GM23338 (cell line): ENCODE data around the gene RAB29.

Source experiments
- CREB1 ChIP-seq: fragments of 250-450 bp; sonication (Bioruptor Pico); IDR thresholded peaks from 2 replicates; pipeline ENCODE4 v1.5.0; 2020; ENCODE audit warnings: low read depth, mild to moderate bottlenecking, moderate library complexity
- EZH2 ChIP-seq: fragments of 200-600 bp; sonication (generic); IDR thresholded peaks from one replicate; pipeline ENCODE4 v1.8.0; 2017; ENCODE audit warnings: antibody characterized with exemption, mild to moderate bottlenecking, low read depth; ENCODE audit not compliant: unreplicated experiment
- EZH2phosphoT487 ChIP-seq: fragments of 200-600 bp; sonication (generic); IDR thresholded peaks from one replicate; pipeline ENCODE4 v1.8.1; 2018; ENCODE audit warnings: antibody characterized with exemption; ENCODE audit not compliant: unreplicated experiment
- NANOG ChIP-seq: IDR thresholded peaks from 2 replicates; pipeline ENCODE4 v1.6.1; 2016; ENCODE audit warnings: antibody characterized with exemption, borderline replicate concordance
- POLR2AphosphoS5 ChIP-seq: IDR thresholded peaks from 2 replicates; pipeline ENCODE4 v1.6.1; 2016; ENCODE audit warnings: antibody characterized with exemption, low read depth
- TF ChIP-seq, protein P1 (sequence below), 2 experiments: fragments of 200-600 bp in 1 of 2; sonication (generic) in 1 of 2; conservative IDR thresholded peaks; 2 replicates each; pipeline versions ENCODE4 v1.5.1 to v1.6.1; 2016 to 2017; ENCODE audit warnings: antibody characterized with exemption in 2 of 2, low read depth in 2 of 2, mild to moderate bottlenecking in 2 of 2, moderate library complexity in 1 of 2
- TF ChIP-seq, protein P2 (sequence below): IDR thresholded peaks from 2 replicates; pipeline ENCODE4 v1.6.1; 2016; ENCODE audit warnings: antibody characterized with exemption
- TF ChIP-seq, protein P3 (sequence below): IDR thresholded peaks from one replicate; pipeline ENCODE4 v1.6.1; 2018; ENCODE audit warnings: antibody characterized with exemption; ENCODE audit not compliant: unreplicated experiment
- TF ChIP-seq, protein P4 (sequence below): fragments of 250-450 bp; sonication (Bioruptor Pico); IDR thresholded peaks from 2 replicates; pipeline ENCODE4 v1.5.0; 2020; ENCODE audit warnings: mild to moderate bottlenecking, moderate library complexity

DNA sequence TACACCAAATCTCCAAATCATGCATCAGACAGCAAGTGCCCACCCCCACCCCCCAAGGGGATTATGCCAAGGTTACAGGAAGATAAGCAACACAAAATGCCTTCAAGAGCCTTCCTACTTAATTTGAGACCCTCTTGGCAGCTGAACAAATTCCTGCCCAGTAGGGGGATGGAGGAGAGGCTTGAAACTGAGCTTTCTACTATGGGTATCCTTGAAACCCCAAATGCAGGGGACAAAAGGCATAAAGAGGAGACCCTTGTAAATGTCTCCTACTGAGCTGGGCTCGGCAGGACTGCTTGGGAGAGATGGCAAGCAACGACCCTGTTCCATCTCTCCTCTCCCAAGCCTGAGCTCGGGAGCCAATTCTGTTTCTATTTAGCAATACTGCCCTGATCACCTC is 34.2 kb upstream of the RAB29 start:
- TF ChIP-seq, protein P1, sequence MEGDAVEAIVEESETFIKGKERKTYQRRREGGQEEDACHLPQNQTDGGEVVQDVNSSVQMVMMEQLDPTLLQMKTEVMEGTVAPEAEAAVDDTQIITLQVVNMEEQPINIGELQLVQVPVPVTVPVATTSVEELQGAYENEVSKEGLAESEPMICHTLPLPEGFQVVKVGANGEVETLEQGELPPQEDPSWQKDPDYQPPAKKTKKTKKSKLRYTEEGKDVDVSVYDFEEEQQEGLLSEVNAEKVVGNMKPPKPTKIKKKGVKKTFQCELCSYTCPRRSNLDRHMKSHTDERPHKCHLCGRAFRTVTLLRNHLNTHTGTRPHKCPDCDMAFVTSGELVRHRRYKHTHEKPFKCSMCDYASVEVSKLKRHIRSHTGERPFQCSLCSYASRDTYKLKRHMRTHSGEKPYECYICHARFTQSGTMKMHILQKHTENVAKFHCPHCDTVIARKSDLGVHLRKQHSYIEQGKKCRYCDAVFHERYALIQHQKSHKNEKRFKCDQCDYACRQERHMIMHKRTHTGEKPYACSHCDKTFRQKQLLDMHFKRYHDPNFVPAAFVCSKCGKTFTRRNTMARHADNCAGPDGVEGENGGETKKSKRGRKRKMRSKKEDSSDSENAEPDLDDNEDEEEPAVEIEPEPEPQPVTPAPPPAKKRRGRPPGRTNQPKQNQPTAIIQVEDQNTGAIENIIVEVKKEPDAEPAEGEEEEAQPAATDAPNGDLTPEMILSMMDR (conservative IDR thresholded peaks at IDR 0.05; ENCODE audit: low read depth in 2 of 2), result no peak
- TF ChIP-seq, protein P2, sequence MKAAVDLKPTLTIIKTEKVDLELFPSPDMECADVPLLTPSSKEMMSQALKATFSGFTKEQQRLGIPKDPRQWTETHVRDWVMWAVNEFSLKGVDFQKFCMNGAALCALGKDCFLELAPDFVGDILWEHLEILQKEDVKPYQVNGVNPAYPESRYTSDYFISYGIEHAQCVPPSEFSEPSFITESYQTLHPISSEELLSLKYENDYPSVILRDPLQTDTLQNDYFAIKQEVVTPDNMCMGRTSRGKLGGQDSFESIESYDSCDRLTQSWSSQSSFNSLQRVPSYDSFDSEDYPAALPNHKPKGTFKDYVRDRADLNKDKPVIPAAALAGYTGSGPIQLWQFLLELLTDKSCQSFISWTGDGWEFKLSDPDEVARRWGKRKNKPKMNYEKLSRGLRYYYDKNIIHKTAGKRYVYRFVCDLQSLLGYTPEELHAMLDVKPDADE, result no peak
- no peak for TF ChIP-seq EZH2
- TF ChIP-seq NANOG, result no peak
- TF ChIP-seq POLR2AphosphoS5, result no peak
- TF ChIP-seq EZH2phosphoT487, result no peak
- TF ChIP-seq, protein P3, sequence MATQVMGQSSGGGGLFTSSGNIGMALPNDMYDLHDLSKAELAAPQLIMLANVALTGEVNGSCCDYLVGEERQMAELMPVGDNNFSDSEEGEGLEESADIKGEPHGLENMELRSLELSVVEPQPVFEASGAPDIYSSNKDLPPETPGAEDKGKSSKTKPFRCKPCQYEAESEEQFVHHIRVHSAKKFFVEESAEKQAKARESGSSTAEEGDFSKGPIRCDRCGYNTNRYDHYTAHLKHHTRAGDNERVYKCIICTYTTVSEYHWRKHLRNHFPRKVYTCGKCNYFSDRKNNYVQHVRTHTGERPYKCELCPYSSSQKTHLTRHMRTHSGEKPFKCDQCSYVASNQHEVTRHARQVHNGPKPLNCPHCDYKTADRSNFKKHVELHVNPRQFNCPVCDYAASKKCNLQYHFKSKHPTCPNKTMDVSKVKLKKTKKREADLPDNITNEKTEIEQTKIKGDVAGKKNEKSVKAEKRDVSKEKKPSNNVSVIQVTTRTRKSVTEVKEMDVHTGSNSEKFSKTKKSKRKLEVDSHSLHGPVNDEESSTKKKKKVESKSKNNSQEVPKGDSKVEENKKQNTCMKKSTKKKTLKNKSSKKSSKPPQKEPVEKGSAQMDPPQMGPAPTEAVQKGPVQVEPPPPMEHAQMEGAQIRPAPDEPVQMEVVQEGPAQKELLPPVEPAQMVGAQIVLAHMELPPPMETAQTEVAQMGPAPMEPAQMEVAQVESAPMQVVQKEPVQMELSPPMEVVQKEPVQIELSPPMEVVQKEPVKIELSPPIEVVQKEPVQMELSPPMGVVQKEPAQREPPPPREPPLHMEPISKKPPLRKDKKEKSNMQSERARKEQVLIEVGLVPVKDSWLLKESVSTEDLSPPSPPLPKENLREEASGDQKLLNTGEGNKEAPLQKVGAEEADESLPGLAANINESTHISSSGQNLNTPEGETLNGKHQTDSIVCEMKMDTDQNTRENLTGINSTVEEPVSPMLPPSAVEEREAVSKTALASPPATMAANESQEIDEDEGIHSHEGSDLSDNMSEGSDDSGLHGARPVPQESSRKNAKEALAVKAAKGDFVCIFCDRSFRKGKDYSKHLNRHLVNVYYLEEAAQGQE, result no peak
- TF ChIP-seq, protein P4, sequence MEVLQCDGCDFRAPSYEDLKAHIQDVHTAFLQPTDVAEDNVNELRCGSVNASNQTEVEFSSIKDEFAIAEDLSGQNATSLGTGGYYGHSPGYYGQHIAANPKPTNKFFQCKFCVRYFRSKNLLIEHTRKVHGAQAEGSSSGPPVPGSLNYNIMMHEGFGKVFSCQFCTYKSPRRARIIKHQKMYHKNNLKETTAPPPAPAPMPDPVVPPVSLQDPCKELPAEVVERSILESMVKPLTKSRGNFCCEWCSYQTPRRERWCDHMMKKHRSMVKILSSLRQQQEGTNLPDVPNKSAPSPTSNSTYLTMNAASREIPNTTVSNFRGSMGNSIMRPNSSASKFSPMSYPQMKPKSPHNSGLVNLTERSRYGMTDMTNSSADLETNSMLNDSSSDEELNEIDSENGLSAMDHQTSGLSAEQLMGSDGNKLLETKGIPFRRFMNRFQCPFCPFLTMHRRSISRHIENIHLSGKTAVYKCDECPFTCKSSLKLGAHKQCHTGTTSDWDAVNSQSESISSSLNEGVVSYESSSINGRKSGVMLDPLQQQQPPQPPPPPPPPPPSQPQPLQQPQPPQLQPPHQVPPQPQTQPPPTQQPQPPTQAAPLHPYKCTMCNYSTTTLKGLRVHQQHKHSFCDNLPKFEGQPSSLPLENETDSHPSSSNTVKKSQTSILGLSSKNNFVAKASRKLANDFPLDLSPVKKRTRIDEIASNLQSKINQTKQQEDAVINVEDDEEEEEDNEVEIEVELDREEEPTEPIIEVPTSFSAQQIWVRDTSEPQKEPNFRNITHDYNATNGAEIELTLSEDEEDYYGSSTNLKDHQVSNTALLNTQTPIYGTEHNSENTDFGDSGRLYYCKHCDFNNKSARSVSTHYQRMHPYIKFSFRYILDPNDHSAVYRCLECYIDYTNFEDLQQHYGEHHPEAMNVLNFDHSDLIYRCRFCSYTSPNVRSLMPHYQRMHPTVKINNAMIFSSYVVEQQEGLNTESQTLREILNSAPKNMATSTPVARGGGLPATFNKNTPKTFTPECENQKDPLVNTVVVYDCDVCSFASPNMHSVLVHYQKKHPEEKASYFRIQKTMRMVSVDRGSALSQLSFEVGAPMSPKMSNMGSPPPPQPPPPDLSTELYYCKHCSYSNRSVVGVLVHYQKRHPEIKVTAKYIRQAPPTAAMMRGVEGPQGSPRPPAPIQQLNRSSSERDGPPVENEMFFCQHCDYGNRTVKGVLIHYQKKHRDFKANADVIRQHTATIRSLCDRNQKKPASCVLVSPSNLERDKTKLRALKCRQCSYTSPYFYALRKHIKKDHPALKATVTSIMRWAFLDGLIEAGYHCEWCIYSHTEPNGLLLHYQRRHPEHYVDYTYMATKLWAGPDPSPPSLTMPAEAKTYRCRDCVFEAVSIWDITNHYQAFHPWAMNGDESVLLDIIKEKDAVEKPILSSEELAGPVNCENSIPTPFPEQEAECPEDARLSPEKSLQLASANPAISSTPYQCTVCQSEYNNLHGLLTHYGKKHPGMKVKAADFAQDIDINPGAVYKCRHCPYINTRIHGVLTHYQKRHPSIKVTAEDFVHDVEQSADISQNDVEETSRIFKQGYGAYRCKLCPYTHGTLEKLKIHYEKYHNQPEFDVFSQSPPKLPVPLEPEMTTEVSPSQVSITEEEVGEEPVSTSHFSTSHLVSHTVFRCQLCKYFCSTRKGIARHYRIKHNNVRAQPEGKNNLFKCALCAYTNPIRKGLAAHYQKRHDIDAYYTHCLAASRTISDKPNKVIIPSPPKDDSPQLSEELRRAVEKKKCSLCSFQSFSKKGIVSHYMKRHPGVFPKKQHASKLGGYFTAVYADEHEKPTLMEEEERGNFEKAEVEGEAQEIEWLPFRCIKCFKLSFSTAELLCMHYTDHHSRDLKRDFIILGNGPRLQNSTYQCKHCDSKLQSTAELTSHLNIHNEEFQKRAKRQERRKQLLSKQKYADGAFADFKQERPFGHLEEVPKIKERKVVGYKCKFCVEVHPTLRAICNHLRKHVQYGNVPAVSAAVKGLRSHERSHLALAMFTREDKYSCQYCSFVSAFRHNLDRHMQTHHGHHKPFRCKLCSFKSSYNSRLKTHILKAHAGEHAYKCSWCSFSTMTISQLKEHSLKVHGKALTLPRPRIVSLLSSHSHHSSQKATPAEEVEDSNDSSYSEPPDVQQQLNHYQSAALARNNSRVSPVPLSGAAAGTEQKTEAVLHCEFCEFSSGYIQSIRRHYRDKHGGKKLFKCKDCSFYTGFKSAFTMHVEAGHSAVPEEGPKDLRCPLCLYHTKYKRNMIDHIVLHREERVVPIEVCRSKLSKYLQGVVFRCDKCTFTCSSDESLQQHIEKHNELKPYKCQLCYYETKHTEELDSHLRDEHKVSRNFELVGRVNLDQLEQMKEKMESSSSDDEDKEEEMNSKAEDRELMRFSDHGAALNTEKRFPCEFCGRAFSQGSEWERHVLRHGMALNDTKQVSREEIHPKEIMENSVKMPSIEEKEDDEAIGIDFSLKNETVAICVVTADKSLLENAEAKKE (CRISPR knock-in tag), result no peak
- TF ChIP-seq CREB1, result no peak
